Adrenal gland (tissue), 5 donors: ENCODE measurements around the gene BRD7.

Source experiments
- POLR2A ChIP-seq, 2 donors: fragments of 450-650 bp; IDR thresholded peaks; one replicate each; pipeline ENCODE4 v1.6.1; 2017; ENCODE audit warnings: antibody characterized with exemption in 2 of 2, mild to moderate bottlenecking in 2 of 2, moderate library complexity in 1 of 2
- TF ChIP-seq, protein P1 (sequence below), 6 experiments: fragments of 450-650 bp in 4 of 6; fragments of 200-600 bp in 2 of 6; sonication (generic) in 1 of 6; IDR thresholded peaks; 1 replicate in 5 of 6; 2 replicates in 1 of 6; pipeline versions ENCODE4 v1.5.1 to v1.8.0; 2016 to 2021; ENCODE audit warnings: antibody characterized with exemption in 6 of 6, mild to moderate bottlenecking in 2 of 6, moderate library complexity in 1 of 6
- donor health status: DM: no; HTN: no; CAD: no.

DNA sequence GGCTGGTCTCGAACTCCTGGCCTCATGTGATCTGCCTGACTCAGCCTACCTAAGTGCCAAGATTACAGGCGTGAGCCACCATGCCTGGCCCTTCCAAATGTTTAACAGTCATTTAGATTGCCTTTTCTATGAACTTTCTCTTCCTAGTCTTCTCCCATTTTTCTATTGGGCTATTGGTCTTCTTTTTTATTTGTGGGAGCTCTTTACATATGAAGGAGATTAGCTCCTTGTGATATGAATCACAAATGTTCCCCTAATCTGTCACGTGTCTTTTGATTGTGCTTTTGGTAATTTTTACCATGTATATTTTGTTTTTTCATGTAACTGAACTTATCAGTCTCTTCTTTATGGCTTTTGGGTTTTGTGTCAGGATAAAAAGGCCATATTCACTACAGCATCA lies 90.5 kb downstream of the BRD7 start:
- TF ChIP-seq POLR2A (IDR thresholded peaks at IDR 0.05), result no peak
- TF ChIP-seq, protein P1, sequence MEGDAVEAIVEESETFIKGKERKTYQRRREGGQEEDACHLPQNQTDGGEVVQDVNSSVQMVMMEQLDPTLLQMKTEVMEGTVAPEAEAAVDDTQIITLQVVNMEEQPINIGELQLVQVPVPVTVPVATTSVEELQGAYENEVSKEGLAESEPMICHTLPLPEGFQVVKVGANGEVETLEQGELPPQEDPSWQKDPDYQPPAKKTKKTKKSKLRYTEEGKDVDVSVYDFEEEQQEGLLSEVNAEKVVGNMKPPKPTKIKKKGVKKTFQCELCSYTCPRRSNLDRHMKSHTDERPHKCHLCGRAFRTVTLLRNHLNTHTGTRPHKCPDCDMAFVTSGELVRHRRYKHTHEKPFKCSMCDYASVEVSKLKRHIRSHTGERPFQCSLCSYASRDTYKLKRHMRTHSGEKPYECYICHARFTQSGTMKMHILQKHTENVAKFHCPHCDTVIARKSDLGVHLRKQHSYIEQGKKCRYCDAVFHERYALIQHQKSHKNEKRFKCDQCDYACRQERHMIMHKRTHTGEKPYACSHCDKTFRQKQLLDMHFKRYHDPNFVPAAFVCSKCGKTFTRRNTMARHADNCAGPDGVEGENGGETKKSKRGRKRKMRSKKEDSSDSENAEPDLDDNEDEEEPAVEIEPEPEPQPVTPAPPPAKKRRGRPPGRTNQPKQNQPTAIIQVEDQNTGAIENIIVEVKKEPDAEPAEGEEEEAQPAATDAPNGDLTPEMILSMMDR (IDR thresholded peaks at IDR 0.05), result no peak
